A204.1 (cell line): ENCODE data around the gene MRGPRF.

ENCODE experiments used
- FAIRE-seq: peaks from 2 replicates; lab custom pipeline; 2012; peaks lifted over from hg19 to GRCh38; lab: Jason Lieb, UNC

MRGPRF gene

GRCh38 chr11:69050592-69051380, 37.7 kb upstream of the MRGPRF start:
- no peak for FAIRE-seq

- no peak for FAIRE-seq
Observed at GRCh38 chr11:69049490-69049867, 36.4 kb upstream of the MRGPRF start.

DNA sequence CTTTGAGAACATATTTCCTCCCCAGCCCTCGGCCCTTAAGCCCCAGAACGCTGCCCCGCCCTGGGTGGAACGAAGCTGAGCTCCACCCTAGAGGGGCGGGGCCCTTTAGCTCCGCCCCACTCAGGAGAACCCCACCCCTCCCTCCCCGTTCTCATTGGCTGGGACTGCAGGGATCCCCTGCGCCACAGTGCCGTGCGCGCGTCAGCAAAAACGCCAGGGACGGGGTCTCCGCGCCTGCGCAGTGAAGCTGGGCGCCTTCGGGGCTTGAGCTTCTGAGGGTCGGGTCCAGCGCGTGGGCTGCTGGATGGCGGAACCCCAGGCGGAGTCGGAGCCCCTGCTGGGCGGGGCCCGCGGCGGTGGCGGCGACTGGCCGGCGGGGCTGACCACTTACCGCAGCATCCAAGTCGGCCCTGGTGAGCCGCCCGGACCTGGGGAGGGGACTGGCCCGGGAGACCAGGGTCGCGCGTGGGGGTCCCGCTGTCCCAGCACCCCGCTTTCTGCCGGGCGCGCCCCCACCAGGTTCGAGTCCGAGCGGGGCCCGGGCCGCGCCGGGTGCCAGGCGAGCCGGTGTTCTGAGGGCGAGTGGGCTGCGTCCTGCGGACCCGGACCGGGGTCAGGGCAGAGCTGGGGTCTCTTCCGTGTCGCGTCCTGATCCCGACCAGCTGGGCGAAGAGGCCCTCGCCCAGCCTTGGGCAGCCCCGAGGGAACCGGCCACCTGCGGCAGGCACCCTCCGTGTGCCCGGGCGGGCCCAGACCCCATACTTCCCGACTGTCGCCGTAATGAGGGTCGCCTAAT, 35.8 kb upstream of the MRGPRF start, which contains the start of gene TPCN2:
TPCN2 (plus strand) TSS at position 239 of the 796 bp plus-strand sequence; CDS start at position 305, 66 bp downstream.
- peak; percentile 29 for FAIRE-seq

GRCh38 chr11:69048031-69048693, 35.1 kb upstream of the MRGPRF start:
- FAIRE-seq: no peak

DNA sequence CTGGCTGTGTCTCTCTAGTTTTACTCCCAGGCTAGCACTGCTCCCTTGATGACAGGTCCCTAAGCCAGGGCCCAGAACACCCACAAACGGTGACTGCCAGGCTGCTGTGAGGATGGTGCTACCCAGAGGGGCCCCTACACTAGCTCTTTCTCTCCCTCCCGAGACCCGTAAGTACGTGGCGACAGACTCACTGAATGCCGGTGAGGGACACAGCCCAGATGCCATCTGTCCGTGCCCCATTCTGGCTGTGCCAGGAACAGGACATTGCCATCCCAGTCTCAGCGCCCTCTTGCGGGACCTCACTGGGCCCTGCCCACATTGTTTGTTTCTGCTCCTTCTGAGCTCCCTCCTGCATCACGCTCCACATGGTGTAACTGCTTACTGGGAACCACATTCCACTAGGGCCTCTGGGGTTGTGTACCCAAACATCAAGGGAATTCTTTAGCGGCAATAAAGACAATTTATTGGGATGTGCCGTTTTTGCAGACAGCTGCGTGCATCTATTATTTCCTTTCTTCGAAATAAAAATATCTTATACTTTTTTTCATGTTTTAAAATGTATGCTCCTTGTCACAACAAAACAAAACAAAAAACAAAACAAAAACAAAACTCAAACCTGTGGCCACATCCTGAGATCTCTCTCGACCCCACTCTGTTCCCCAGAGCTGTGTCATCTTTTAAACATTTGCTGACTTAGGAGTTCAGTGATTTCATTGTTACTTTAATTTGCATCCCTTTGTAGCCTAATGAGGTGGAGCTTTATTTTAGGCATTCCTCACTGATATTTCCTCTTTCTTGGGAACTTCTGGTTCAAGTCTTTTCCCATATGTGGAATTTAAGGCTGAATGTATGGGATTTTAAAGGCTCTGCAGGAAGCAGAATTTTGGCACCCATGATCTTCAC, 31.3 kb upstream of the MRGPRF start:
- FAIRE-seq: no peak

GRCh38 chr11:69041516-69041915, 28.5 kb upstream of the MRGPRF start:
- no peak for FAIRE-seq

- FAIRE-seq: no peak
Observed at GRCh38 chr11:69040581-69041260, 27.7 kb upstream of the MRGPRF start.

DNA sequence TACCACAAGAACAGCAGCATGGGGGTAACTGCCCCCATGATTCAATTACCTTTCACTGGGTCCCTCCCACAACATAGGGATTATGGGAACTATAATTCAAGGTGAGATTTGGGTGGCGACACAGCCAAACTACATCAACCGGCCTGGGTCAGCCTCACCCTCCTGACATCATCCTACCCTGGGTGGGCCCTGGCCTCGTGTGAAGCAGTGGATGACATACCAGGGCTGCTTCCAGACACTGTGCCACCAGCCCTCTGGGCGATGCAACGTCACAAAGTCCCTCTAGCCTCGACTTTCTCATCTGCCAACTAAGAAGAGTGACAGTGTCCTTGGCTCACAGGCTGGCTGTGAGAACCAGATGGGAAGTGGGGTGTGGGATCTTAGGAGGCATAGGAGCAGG, 27.0 kb upstream of the MRGPRF start:
- FAIRE-seq: no peak

DNA sequence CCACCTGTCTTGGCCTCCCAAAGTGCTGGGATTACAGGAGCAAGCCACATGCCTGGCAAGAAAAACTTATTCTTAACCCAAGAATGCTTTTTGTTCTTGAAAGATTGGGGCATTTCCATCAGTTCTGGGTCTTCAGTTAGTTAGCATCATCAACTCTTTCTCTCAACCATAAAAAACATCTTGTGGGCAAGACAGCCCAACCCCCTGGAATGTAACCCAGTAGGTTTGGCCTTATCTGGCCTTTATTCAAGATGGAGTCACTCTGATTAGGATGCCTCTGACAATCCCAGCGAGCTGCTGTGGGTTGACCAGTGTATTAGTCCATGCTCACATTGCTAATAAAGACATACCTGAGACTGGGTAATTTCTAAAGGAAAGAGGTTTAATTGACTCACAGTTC, 26.5 kb upstream of the MRGPRF start:
- no peak for FAIRE-seq

DNA sequence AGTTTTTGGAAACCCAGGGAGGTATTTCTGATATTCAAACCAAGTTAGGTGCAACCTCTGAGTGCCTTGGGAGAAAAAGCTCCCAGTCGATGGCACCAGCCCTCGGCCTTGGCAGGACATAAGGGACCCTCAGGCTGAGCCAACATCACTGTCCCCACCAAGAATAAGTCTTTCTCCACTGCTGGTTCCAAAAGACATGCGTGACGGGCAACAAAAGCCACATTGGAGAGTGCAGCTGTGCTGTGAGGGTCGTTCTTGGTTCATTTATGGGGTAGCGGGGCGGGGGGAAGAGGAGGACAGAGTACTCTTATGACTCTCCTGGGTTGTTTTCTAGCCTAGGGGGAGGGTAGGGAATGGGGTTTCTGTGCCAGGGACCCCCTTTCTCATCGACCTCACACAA, 24.5 kb upstream of the MRGPRF start:
- no peak for FAIRE-seq

GRCh38 chr11:69037074-69037473, 24.0 kb upstream of the MRGPRF start:
- FAIRE-seq: no peak

GRCh38 chr11:69035946-69036340, 22.9 kb upstream of the MRGPRF start:
- FAIRE-seq: no peak

GRCh38 chr11:69035150-69035945, 22.3 kb upstream of the MRGPRF start:
- FAIRE-seq: no peak

- FAIRE-seq: no peak
Observed at GRCh38 chr11:69034123-69034867, 21.2 kb upstream of the MRGPRF start.

- no peak for FAIRE-seq
Observed at GRCh38 chr11:69033431-69033830, 20.4 kb upstream of the MRGPRF start.

- FAIRE-seq: no peak
Observed at GRCh38 chr11:69032833-69033232, 19.8 kb upstream of the MRGPRF start.

DNA sequence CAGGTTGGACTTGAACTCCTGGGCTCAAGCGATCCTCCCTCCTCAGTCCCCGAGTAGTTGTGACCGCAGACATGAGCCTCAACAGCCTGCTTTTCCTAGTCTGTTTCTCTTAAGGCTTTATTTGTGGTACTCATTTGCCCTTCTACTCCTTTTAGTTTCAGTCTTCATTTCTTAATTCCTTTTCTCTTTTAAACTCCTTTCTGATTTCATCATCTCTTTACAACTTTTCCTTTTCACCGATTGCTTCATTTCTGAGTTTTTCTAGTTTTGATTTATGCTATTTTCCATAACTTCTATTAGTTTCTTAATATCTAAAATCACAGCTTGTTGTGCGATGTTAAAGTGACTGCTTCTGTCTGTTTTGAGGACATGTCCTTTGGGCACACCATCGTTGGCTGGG, 17.3 kb upstream of the MRGPRF start:
- no peak for FAIRE-seq

DNA sequence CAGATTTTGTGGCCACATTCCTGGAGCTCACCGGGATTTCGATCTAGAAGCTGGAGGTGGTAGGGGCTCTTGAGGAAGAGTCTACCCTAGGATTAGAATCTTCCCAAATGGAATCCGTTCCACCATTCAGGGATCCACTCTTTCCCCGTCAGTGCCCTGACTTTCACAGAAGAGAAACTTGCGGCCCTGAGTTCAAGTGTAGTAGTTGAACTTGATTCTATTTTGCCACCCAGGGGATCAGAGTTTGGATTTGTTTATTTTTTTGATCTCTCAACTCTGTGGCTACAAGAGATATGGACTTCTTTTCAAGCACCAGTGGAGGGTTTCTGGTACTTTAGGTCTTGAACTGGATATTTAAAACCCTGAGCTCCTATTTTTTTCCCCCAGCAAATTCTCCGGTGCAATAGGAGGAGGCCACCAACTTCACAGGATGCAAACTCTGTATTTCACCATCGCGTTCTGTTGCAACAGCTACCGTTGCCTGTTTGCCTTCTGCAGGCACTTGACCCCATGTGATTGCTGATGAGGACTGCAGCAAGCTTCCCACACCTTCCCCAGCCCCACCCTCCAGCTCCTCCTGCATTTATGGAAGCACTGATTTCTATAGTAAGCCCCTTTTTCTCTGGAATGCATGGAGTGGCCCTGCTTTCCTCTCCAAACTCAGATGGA, 14.8 kb upstream of the MRGPRF start:
- no peak for FAIRE-seq

GRCh38 chr11:69024509-69024908, 11.5 kb upstream of the MRGPRF start:
- FAIRE-seq: no peak
